Activated CD4-positive, alpha-beta T cell treated with anti-CD3 and anti-CD28 coated beads, Interleukin-2, amount 50 U/mL, for 24 hours (primary cell): Measurements from ENCODE around the gene GTF2I.
"Not testable (repeated sequence)": the region's sequence is repeated elsewhere in the genome, so short reads cannot be mapped to it uniquely, and the experiment has no call there.

Experiments used
- DNase-seq, 2 donors: peaks; one replicate each; pipeline ENCODE4 v3.0.0-alpha.2; 2020; ENCODE audit warnings: low read depth in 1 of 2, low spot score in 1 of 2

The GTF2I gene

GRCh38 chr7:74656441-74656836 is 1.1 kb upstream of the GTF2I start:
- DNase-seq = peak in 1 of 2 donors; percentile 71

- peak; percentile 93 to 98 for DNase-seq
These were observed 454 bp upstream of the GTF2I start for GRCh38 chr7:74656837-74657691.

- peak; percentile 63 to 79 for DNase-seq
These were observed 873 bp downstream of the GTF2I start for GRCh38 chr7:74658178-74659004.

GRCh38 chr7:74660202-74660601 is 2.7 kb downstream of the GTF2I start:
- DNase-seq = not testable (repeated sequence)

- not testable (repeated sequence) for DNase-seq
These were observed 4.6 kb downstream of the GTF2I start for GRCh38 chr7:74661836-74662794.

- DNase-seq = no peak
These were observed 7.9 kb downstream of the GTF2I start for GRCh38 chr7:74665296-74665938.

- DNase-seq = not testable (repeated sequence)
These were observed 9.5 kb downstream of the GTF2I start for GRCh38 chr7:74667013-74667412.

- not testable (repeated sequence) for DNase-seq
These were observed 10.0 kb downstream of the GTF2I start for GRCh38 chr7:74667520-74667919.

- DNase-seq = no peak
These were observed 14.1 kb downstream of the GTF2I start for GRCh38 chr7:74671602-74672001.

GRCh38 chr7:74672343-74672915 is 14.9 kb downstream of the GTF2I start:
- no peak for DNase-seq

GRCh38 chr7:74674166-74674565 is 16.6 kb downstream of the GTF2I start:
- no peak for DNase-seq

- DNase-seq = no peak
These were observed 25.3 kb downstream of the GTF2I start for GRCh38 chr7:74682829-74683228.

GRCh38 chr7:74683799-74684198 is 26.3 kb downstream of the GTF2I start:
- DNase-seq = no peak

GRCh38 chr7:74684473-74684872 is 27.0 kb downstream of the GTF2I start:
- DNase-seq = no peak

GRCh38 chr7:74684921-74685320 is 27.4 kb downstream of the GTF2I start:
- DNase-seq = no peak

- DNase-seq = no peak
These were observed 33.0 kb downstream of the GTF2I start for GRCh38 chr7:74690474-74690873.

- not testable (repeated sequence) for DNase-seq
These were observed 46.9 kb downstream of the GTF2I start for GRCh38 chr7:74704419-74704818.

- no peak for DNase-seq
These were observed 49.7 kb downstream of the GTF2I start for GRCh38 chr7:74707238-74707637.

GRCh38 chr7:74708569-74709275 is 51.2 kb downstream of the GTF2I start:
- no peak for DNase-seq
